Measurements from ENCODE around the gene ZFC3H1. TPM values are rescaled to one million over a fixed set of nuclear protein-coding genes. Genes with fewer than 3 reads are reported as not detected.

ZFC3H1 gene
- total and polyA plus RNA-seq, 8 donors = 8.6 to 32.6 (median 18.8) TPM

DNA sequence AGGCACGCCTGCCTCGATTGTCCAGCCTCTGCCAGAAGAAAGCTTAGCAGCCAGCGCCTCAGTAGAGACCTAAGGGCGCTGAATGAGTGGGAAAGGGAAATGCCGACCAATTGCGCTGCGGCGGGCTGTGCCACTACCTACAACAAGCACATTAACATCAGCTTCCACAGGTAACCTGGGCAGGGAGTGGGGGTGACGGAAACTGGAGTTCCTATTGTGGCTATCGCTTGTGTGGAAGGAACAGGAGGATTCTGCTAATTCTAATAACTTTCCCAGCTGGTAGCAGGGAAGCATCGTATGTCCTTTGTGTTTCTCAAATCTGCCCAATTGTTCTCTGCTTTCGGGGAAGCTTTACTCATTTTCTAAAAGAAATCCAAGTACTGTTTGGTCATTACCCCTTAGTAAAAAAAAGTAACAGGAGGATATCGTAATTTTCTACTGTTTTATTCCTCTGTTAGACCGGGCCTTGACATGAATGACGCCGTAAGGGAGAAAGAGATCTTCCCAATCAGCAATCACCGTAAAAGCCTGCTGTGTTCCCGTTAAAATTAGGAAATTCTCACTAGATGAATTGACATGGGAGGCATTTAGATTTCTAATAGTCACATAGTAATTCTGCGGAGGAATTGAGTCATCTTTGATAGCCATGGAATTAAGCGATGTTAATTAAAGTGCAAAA is 902 bp upstream of the ZFC3H1 start:
- WGBS, 2 donors = 0 to 1% methylated on average over 20 of the region's 20 CpGs
- peak overlapping the region; percentile 70 to 89 (median 81) for H3K4me3 ChIP-seq
- ATAC-seq (peak; percentile 20 to 38 (median 33)), FAIRE-seq (no peak), DNase-seq (peak in 1 of 6 donors; percentile 78)
- no peaks in the 10 kb centered on the region for H3K9me3 ChIP-seq
- H3K36me3 ChIP-seq = peaks cover 0 to 6% (median 0%) of the 10 kb centered on the region in 3 donors
- intact Hi-C loops (cut with DNase I) = no loop called here
- peaks cover 11 to 31% (median 28%) of the 10 kb centered on the region in 3 donors for H3K4me1 ChIP-seq
- peak overlapping the region; percentile 93 to 100 (median 96) for H3K27ac ChIP-seq
- TF ChIP-seq, protein P1, sequence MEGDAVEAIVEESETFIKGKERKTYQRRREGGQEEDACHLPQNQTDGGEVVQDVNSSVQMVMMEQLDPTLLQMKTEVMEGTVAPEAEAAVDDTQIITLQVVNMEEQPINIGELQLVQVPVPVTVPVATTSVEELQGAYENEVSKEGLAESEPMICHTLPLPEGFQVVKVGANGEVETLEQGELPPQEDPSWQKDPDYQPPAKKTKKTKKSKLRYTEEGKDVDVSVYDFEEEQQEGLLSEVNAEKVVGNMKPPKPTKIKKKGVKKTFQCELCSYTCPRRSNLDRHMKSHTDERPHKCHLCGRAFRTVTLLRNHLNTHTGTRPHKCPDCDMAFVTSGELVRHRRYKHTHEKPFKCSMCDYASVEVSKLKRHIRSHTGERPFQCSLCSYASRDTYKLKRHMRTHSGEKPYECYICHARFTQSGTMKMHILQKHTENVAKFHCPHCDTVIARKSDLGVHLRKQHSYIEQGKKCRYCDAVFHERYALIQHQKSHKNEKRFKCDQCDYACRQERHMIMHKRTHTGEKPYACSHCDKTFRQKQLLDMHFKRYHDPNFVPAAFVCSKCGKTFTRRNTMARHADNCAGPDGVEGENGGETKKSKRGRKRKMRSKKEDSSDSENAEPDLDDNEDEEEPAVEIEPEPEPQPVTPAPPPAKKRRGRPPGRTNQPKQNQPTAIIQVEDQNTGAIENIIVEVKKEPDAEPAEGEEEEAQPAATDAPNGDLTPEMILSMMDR (IDR thresholded peaks at IDR 0.05) = no peak
- no peaks in the 10 kb centered on the region for H3K27me3 ChIP-seq

- Histone ChIP-seq H3K36me3 (peaks cover 0 to 11% (median 0%) of the 10 kb centered on the region in 3 donors), H3K9me3 (no peaks in the 10 kb centered on the region), H3K27ac (peak overlapping the region; percentile 93 to 100 (median 96)), H3K4me3 (peak overlapping the region; percentile 70 to 89 (median 81)), H3K27me3 (no peaks in the 10 kb centered on the region), H3K4me1 (peaks cover 11 to 35% (median 28%) of the 10 kb centered on the region in 3 donors)
- intact Hi-C loops (cut with DNase I) = no loop called here
- FAIRE-seq = no peak
- peak; percentile 39 to 55 (median 54) for ATAC-seq
- 0% methylated on average over 53 of the region's 53 CpGs for WGBS, 2 donors
- TF ChIP-seq, protein P1 (IDR thresholded peaks at IDR 0.05) = no peak
- peak; percentile 66 to 89 (median 79) for DNase-seq
Observed at GRCh38 chr12:71662849-71663560, 643 bp downstream of the ZFC3H1 start.

- intact Hi-C loops (cut with DNase I) = no loop called here
- peaks cover 13 to 35% (median 28%) of the 10 kb centered on the region in 3 donors for H3K4me1 ChIP-seq
Observed at GRCh38 chr12:71661977-71662530, 1.6 kb downstream of the ZFC3H1 start.

DNA sequence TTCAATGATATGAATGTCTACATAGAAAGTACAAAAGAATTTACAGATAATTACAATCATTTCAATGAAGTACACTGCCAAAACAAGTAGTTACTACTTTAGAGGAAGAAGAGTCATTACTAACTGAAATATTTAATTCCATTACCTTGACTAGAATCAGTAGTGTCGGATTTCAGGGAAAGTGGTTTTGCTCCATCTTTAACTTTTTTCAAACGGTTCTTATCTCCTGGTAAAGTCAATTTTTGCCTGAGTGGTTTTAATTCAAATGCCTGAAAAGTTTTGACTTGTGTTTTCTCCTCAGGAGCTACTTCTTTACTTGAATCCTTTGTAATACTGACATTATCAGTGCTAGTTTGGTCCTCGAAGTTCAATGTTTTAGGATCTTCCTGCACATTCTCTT is 6.9 kb downstream of the ZFC3H1 start:
- Histone ChIP-seq H3K36me3 (peaks cover 0 to 19% (median 0%) of the 10 kb centered on the region in 3 donors), H3K4me1 (peaks cover 17 to 41% (median 31%) of the 10 kb centered on the region in 3 donors), H3K27ac (no peak overlapping the region), H3K4me3 (no peak overlapping the region), H3K27me3 (no peaks in the 10 kb centered on the region), H3K9me3 (no peaks in the 10 kb centered on the region)
- TF ChIP-seq, protein P1 (IDR thresholded peaks at IDR 0.05) = no peak
- ATAC-seq = no peak
- intact Hi-C loops (cut with DNase I) = no loop called here
- no peak for FAIRE-seq
- WGBS, 2 donors = 54% methylated on average over 3 of the region's 3 CpGs
- DNase-seq = no peak

More at GRCh38 chr12:71661977-71662530, 1.6 kb downstream of the ZFC3H1 start:
- DNase-seq = no peak
- TF ChIP-seq, protein P1 (IDR thresholded peaks at IDR 0.05) = no peak
- H3K36me3 ChIP-seq = peaks cover 0 to 11% (median 0%) of the 10 kb centered on the region in 3 donors
- no peak for FAIRE-seq
- H3K27me3 ChIP-seq = no peaks in the 10 kb centered on the region
- peak overlapping the region in 2 of 4 donors; percentile 99 to 100 for H3K27ac ChIP-seq
- H3K9me3 ChIP-seq = no peaks in the 10 kb centered on the region
- no peak for ATAC-seq
- WGBS, 2 donors = 2% methylated on average over 8 of the region's 8 CpGs
- H3K4me3 ChIP-seq = peak overlapping the region in 3 of 4 donors; percentile 70 to 89 (median 82)

All from pancreas (tissue), 10 donors.